Subcutaneous adipose tissue (tissue), 4 donors: Measurements from ENCODE around the gene SLC6A17. TPM values are rescaled to one million over a fixed set of nuclear protein-coding genes. Genes with fewer than 3 reads are reported as not detected.

Experiments used
- CTCF ChIP-seq: fragments of 450-650 bp; IDR thresholded peaks from one replicate; pipeline ENCODE4 v1.5.1; 2016; ENCODE audit warnings: low read depth, mild to moderate bottlenecking, control low read depth, antibody characterized with exemption, moderate library complexity
- total RNA-seq, 4 donors: library from RNA; depleted of rRNA; stranded (reverse); fragments of >200 nt; gene quantifications; one replicate each; pipeline ENCODE4 v1.1.0, GENCODE V29; 2016

Gene SLC6A17
- total RNA-seq, 4 donors from 2014 or later = under 0.01 TPM; not detected in 3

GRCh38 chr1:110196917-110197765 lies 46.8 kb downstream of the SLC6A17 start:
- TF ChIP-seq CTCF = no peak

- no peak for TF ChIP-seq CTCF
Observed at GRCh38 chr1:110197905-110198629, 47.8 kb downstream of the SLC6A17 start.

GRCh38 chr1:110198746-110199145 lies 48.5 kb downstream of the SLC6A17 start:
- no peak for TF ChIP-seq CTCF

- no peak for TF ChIP-seq CTCF
Observed at GRCh38 chr1:110200190-110200589, 49.9 kb downstream of the SLC6A17 start.

GRCh38 chr1:110200666-110201065 lies 50.4 kb downstream of the SLC6A17 start:
- no peak for TF ChIP-seq CTCF

- TF ChIP-seq CTCF = no peak
Observed at GRCh38 chr1:110201157-110201825, 51.0 kb downstream of the SLC6A17 start.
